Loucy (cell line): Measurements from ENCODE around the gene GCLC.

Experiments used
- EZH2phosphoT487 ChIP-seq: fragments of 200-600 bp; IDR thresholded peaks from 2 replicates; pipeline ENCODE4 v1.6.1; 2018; ENCODE audit warnings: antibody characterized with exemption, mild to moderate bottlenecking, moderate library complexity, borderline replicate concordance
- TF ChIP-seq, protein P1 (sequence below): fragments of 200-600 bp; sonication (generic); conservative IDR thresholded peaks from 2 replicates; pipeline ENCODE4 v1.5.1; 2014; ENCODE audit warnings: mild to moderate bottlenecking, antibody characterized with exemption, low read length

- TF ChIP-seq, protein P1, sequence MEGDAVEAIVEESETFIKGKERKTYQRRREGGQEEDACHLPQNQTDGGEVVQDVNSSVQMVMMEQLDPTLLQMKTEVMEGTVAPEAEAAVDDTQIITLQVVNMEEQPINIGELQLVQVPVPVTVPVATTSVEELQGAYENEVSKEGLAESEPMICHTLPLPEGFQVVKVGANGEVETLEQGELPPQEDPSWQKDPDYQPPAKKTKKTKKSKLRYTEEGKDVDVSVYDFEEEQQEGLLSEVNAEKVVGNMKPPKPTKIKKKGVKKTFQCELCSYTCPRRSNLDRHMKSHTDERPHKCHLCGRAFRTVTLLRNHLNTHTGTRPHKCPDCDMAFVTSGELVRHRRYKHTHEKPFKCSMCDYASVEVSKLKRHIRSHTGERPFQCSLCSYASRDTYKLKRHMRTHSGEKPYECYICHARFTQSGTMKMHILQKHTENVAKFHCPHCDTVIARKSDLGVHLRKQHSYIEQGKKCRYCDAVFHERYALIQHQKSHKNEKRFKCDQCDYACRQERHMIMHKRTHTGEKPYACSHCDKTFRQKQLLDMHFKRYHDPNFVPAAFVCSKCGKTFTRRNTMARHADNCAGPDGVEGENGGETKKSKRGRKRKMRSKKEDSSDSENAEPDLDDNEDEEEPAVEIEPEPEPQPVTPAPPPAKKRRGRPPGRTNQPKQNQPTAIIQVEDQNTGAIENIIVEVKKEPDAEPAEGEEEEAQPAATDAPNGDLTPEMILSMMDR: no peak
- TF ChIP-seq EZH2phosphoT487: no peak
Observed at GRCh38 chr6:53458105-53458866, 86.6 kb downstream of the GCLC start.
